Breast epithelium (tissue), 4 donors: ENCODE measurements around the gene FBXW8. TPM values are rescaled to one million over a fixed set of nuclear protein-coding genes. Genes with fewer than 3 reads are reported as not detected.
A peak's percentile ranks its signal among the peaks of the same experiment; 100 is the strongest.

Experiments
- DNase-seq, 2 donors: peaks; one replicate each; pipeline ENCODE4 v3.0.0-alpha.2; 2019; ENCODE audit warnings: low spot score in 2 of 2
- H3K27ac ChIP-seq, 2 donors: fragments of 200-600 bp; sonication (generic) in 1 of 2; one replicate each; pipeline ENCODE4 v1.5.1; 2016 to 2019; ENCODE audit warnings: mild to moderate bottlenecking in 1 of 2
- H3K27me3 ChIP-seq, 2 donors: fragments of 200-600 bp; sonication (generic) in 1 of 2; one replicate each; pipeline versions ENCODE4 v1.5.1 to v1.6.0; 2017 to 2019; ENCODE audit warnings: control low read depth in 1 of 2, mild to moderate bottlenecking in 1 of 2
- H3K36me3 ChIP-seq: fragments of 200-600 bp; one replicate; pipeline ENCODE4 v1.5.1; 2019
- H3K4me1 ChIP-seq, 2 donors: fragments of 200-600 bp; sonication (generic); one replicate each; pipeline ENCODE4 v1.5.1; 2016 to 2019; ENCODE audit warnings: control low read depth in 1 of 2
- H3K4me3 ChIP-seq, 3 donors: fragments of 200-600 bp; sonication (generic); 1 replicate in 2 of 3; 2 replicates in 1 of 3; pipeline ENCODE4 v1.5.1; 2016 to 2019; ENCODE audit warnings: mild to moderate bottlenecking in 3 of 3, moderate library complexity in 2 of 3
- H3K9me3 ChIP-seq, 2 donors: fragments of 200-600 bp; sonication (generic) in 1 of 2; one replicate each; pipeline ENCODE4 v1.5.1; 2016 to 2019; ENCODE audit warnings: control low read depth in 1 of 2
- CTCF ChIP-seq, 3 donors: fragments of 450-650 bp; IDR thresholded peaks; one replicate each; pipeline ENCODE4 v1.5.1; 2016 to 2017; ENCODE audit warnings: antibody characterized with exemption in 3 of 3, mild to moderate bottlenecking in 3 of 3, moderate library complexity in 3 of 3
- POLR2A ChIP-seq: fragments of 450-650 bp; IDR thresholded peaks from one replicate; pipeline ENCODE4 v1.6.1; 2016; ENCODE audit warnings: antibody characterized with exemption, mild to moderate bottlenecking, moderate library complexity
- POLR2AphosphoS5 ChIP-seq, 3 donors: sonication (generic); formaldehyde crosslinking; IDR thresholded peaks; one replicate each; pipeline ENCODE4 v1.6.1; 2017; ENCODE audit warnings: antibody characterized with exemption in 3 of 3
- intact Hi-C: fragments of 100-400 bp; cut with DNase I; formaldehyde crosslinking; loops from one replicate; pipeline ENCODE4 v1.15.1; 2023; ENCODE audit warnings: low total_unique reads
- total RNA-seq, 3 donors: library from RNA; depleted of rRNA; stranded (reverse); fragments of >200 nt; gene quantifications; one replicate each; pipeline ENCODE4 v1.1.0, GENCODE V29; 2016

Gene FBXW8
- total RNA-seq, 3 donors from 2014 or later = 14.9 to 22.3 (median 16.4) TPM

- peak in 1 of 2 donors; percentile 47 for DNase-seq
- no peak for TF ChIP-seq POLR2A
- no peak for TF ChIP-seq CTCF (IDR thresholded peaks at IDR 0.05)
- no peak for TF ChIP-seq POLR2AphosphoS5 (IDR thresholded peaks at IDR 0.05)
- Histone ChIP-seq H3K27ac (no peak overlapping the region), H3K36me3 (no peaks in the 10 kb centered on the region), H3K9me3 (no peaks in the 10 kb centered on the region), H3K4me1 (peaks cover 0 to 7% of the 10 kb centered on the region in 2 donors), H3K27me3 (no peaks in the 10 kb centered on the region), H3K4me3 (no peak overlapping the region)
- intact Hi-C loops = no loop called here
Measured at GRCh38 chr12:117080661-117081144, 170.0 kb downstream of the FBXW8 start.

Other genes with a start within 250 kb of the FBXW8 start
- 10 to 100 TPM; 13.8 to 18.4 (median 15.7) TPM for gene SPRING1, start 172.9 kb upstream of the FBXW8 start, total RNA-seq
- 1 to 10 TPM in 2 of 3 donors, under 1 TPM in 1; under 0.01 to 1.9 (median 1.6) TPM for gene RNFT2, start 172.6 kb upstream of the FBXW8 start, total RNA-seq
- gene HRK, start 29.5 kb upstream of the FBXW8 start, total RNA-seq = under 1 TPM; 0.15 to 0.33 (median 0.16) TPM
- 10 to 100 TPM in 1 of 3 donors, 1 to 10 TPM in 2; 3.8 to 45.1 (median 7.2) TPM for gene TESC, start 188.5 kb downstream of the FBXW8 start, total RNA-seq